CD4-positive, alpha-beta T cell (primary cell): Measurements from ENCODE around the gene NRSN2. TPM values are rescaled to one million over a fixed set of nuclear protein-coding genes. Genes with fewer than 3 reads are reported as not detected.
"Not testable (repeated sequence)": the region's sequence is repeated elsewhere in the genome, so short reads cannot be mapped to it uniquely, and the experiment has no call there.

Experiments used
- ATAC-seq: fragments of 200-7000 bp; cut with Tn5 transposase; one replicate; pipeline ENCODE4 v1.10.0; 2022; ENCODE audit warnings: mild to moderate bottlenecking; ENCODE audit not compliant: poor library complexity
- CTCF ChIA-PET: fragments of 350-600 bp; sonication (Branson Sonifier 250); formaldehyde crosslinking; loops from one replicate; lab custom pipeline; 2021; ENCODE audit warnings: antibody characterized with exemption, inconsistent platforms; lab: Charles Lee
- POLR2A ChIA-PET: fragments of 350-600 bp; sonication (Branson Sonifier 250); formaldehyde crosslinking; loops from one replicate; lab custom pipeline; 2021; ENCODE audit warnings: antibody characterized with exemption, inconsistent platforms; lab: Charles Lee
- DNase-seq, 14 experiments: peaks; one replicate each; pipeline ENCODE4 v3.0.0-alpha.2; 2013 to 2020; ENCODE audit warnings: mixed read lengths in 2 of 14
- H3K27ac ChIP-seq, 2 donors: one replicate each; pipeline versions ENCODE4 v1.5.1 to v1.7.0; 2013; ENCODE audit warnings: low read length in 2 of 2, low read depth in 1 of 2, mild to moderate bottlenecking in 1 of 2
- H3K27me3 ChIP-seq, 2 experiments: 1 replicate in 1 of 2; 2 replicates in 1 of 2; pipeline versions ENCODE4 v1.6.1 to v1.7.0; 2013; ENCODE audit warnings: low read length in 2 of 2, control low read depth in 1 of 2, mild to moderate bottlenecking in 1 of 2, moderate library complexity in 1 of 2; ENCODE audit not compliant: insufficient read depth in 2 of 2, control insufficient read depth in 1 of 2
- H3K36me3 ChIP-seq: one replicate; pipeline ENCODE4 v1.6.1; 2013; ENCODE audit warnings: low read length, control low read depth; ENCODE audit not compliant: insufficient read depth
- H3K4me1 ChIP-seq: one replicate; pipeline ENCODE4 v1.6.1; 2013; ENCODE audit warnings: low read length, control low read depth; ENCODE audit not compliant: insufficient read depth
- H3K4me3 ChIP-seq: one replicate; pipeline ENCODE4 v1.5.1; 2013; ENCODE audit warnings: mild to moderate bottlenecking, low read length, moderate library complexity
- H3K9me3 ChIP-seq, 2 experiments: 1 replicate in 1 of 2; 2 replicates in 1 of 2; pipeline versions ENCODE4 v1.6.1 to v1.7.0; 2013; ENCODE audit warnings: low read length in 2 of 2, mild to moderate bottlenecking in 2 of 2, control low read depth in 1 of 2, moderate library complexity in 1 of 2; ENCODE audit not compliant: control insufficient read depth in 1 of 2, insufficient read depth in 1 of 2
- H3K27ac Mint-ChIP-seq: one replicate; pipeline ENCODE4 v1.8.0; 2020; ENCODE audit warnings: mixed read lengths
- H3K27me3 Mint-ChIP-seq: one replicate; pipeline ENCODE4 v1.8.0; 2021; ENCODE audit warnings: mixed read lengths
- H3K36me3 Mint-ChIP-seq: one replicate; pipeline ENCODE4 v1.8.0; 2021; ENCODE audit warnings: low read depth, mixed read lengths
- H3K4me1 Mint-ChIP-seq: one replicate; pipeline ENCODE4 v1.8.0; 2021; ENCODE audit warnings: low read depth, mixed read lengths
- H3K4me3 Mint-ChIP-seq: one replicate; pipeline ENCODE4 v1.8.0; 2020; ENCODE audit warnings: mild to moderate bottlenecking, mixed read lengths
- H3K9me3 Mint-ChIP-seq: one replicate; pipeline ENCODE4 v1.8.0; 2020; ENCODE audit warnings: mixed read lengths
- intact Hi-C, 2 experiments: fragments of 100-400 bp; cut with DNase I in 1 of 2; cut with micrococcal nuclease in 1 of 2; formaldehyde crosslinking; loops; one replicate each; pipeline versions ENCODE4 v1.15.1 to v1.9.0; 2023 to 2025; cut with DNase I, micrococcal nuclease
- total RNA-seq, 174 experiments: library from RNA in 2 of 174; stranded (reverse) in 2 of 174; gene quantifications; one replicate each; pipeline ENCODE4 v1.2.3 and lab custom pipeline; 2021 to 2026
- TF ChIP-seq, protein P1 (sequence below): fragments of 200-600 bp; IDR thresholded peaks from one replicate; pipeline ENCODE4 v1.8.0; 2022; ENCODE audit warnings: antibody characterized with exemption, mild to moderate bottlenecking

The NRSN2 gene
- total RNA-seq, 2 experiments from 2014 or later = 0.69 to 1.3 TPM

DNA sequence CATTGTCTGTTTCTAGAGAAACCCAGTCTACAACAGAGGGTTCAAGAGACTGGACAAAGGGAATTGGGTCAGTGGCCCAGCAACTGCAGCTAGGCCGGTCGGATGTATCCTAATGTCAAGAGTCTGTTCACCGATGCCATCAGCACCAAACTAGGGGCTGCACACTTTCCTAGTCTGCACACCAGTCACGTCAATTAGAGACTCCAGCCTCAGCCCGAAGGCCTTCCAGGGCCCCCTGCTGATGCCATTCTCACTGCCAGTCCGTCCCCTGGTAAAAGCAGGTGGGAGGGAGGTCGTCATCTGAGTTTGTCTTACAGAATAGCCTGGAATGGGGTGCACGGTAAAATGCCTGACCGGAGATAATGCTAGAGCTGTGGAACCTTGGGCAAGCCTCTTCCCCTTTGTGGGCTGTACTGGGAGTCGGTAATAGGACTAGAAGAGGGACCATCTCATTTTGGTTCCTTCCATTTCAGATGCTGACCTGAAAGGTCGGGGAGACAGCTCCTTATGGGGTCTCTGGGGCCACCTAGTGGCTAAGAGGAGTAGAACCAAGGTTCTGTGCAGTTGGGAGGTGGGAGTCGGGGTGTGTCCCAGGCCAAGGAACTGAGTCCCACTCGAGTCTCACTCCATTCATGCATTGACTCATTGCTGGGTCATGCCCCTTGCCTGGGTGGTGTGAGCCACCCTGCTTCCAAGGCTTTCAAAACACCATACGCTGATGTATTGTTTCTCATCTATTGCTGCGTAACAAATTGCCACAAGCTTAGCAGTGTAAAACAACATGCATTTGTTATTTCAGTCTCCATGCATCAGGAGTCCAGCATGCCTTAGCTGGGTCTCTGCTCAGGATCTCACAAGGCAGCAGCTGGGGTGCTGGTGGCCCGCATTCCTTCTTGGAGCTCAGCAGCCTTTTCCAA lies 16.4 kb upstream of the NRSN2 start:
- H3K4me1 Mint-ChIP-seq = peaks cover 32% of the 10 kb centered on the region
- ChIA-PET POLR2A (interaction anchor here (1.0 to 3.2 kb wide), 4 partner anchors 31 to 93 kb away, joined by 3 to 20 read pairs (median 4); partner anchors contain the start of gene ZCCHC3), CTCF (interaction anchor here (0.6 to 3.7 kb wide), 15 partner anchors 15 to 233 kb away, joined by 3 to 38 read pairs (median 4); partner anchors contain the start of genes CSNK2A1, DEFB132 and ZCCHC3)
- H3K36me3 ChIP-seq = no peaks in the 10 kb centered on the region
- H3K27me3 Mint-ChIP-seq = no peaks in the 10 kb centered on the region
- H3K9me3 ChIP-seq = no peaks in the 10 kb centered on the region
- peak in 13 of 14 experiments; percentile 39 to 85 (median 53) for DNase-seq
- H3K27me3 ChIP-seq = no peaks in the 10 kb centered on the region
- no peaks in the 10 kb centered on the region for H3K36me3 Mint-ChIP-seq
- peaks cover 20% of the 10 kb centered on the region for H3K4me1 ChIP-seq
- peak overlapping the region; percentile 74 for H3K27ac Mint-ChIP-seq
- peak; percentile 44 for ATAC-seq
- TF ChIP-seq, protein P1, sequence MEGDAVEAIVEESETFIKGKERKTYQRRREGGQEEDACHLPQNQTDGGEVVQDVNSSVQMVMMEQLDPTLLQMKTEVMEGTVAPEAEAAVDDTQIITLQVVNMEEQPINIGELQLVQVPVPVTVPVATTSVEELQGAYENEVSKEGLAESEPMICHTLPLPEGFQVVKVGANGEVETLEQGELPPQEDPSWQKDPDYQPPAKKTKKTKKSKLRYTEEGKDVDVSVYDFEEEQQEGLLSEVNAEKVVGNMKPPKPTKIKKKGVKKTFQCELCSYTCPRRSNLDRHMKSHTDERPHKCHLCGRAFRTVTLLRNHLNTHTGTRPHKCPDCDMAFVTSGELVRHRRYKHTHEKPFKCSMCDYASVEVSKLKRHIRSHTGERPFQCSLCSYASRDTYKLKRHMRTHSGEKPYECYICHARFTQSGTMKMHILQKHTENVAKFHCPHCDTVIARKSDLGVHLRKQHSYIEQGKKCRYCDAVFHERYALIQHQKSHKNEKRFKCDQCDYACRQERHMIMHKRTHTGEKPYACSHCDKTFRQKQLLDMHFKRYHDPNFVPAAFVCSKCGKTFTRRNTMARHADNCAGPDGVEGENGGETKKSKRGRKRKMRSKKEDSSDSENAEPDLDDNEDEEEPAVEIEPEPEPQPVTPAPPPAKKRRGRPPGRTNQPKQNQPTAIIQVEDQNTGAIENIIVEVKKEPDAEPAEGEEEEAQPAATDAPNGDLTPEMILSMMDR = peak; percentile 93
- H3K4me3 Mint-ChIP-seq = peak overlapping the region; percentile 76
- no peaks in the 10 kb centered on the region for H3K9me3 Mint-ChIP-seq
- no peak overlapping the region for H3K4me3 ChIP-seq
- no peak overlapping the region for H3K27ac ChIP-seq
- intact Hi-C loops = loop anchor here (1.0 to 2.0 kb wide), 4 partner anchors 40 to 121 kb away; partner anchors contain the start of gene C20orf96 (in 1 of the 2)

DNA sequence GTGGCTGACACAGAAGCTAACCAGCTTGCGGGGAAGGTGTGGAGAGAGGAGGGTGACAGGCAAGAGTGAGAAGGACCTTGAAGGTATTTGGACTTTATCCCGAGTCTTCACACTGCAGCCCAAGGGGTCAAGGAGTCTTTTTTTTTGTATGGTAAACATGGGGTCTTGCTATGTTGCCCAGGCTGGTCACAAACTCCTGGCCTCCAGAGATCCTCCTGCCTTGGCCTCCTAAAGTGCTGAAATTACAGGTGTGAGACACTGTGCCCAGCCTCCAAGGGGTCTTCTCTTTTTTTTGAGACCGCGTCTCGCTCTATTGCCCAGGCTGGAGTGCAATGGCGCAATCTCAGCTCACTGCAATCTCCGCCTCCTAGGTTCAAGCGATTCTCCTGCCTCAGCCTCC lies 12.3 kb upstream of the NRSN2 start:
- no peak overlapping the region for H3K27ac Mint-ChIP-seq
- no peak overlapping the region for H3K27ac ChIP-seq
- ChIA-PET CTCF (no interaction called here), POLR2A (no interaction called here)
- no peaks in the 10 kb centered on the region for H3K27me3 ChIP-seq
- intact Hi-C loops = no loop called here
- TF ChIP-seq, protein P1 = no peak
- H3K4me1 ChIP-seq = peaks cover 3% of the 10 kb centered on the region
- H3K36me3 ChIP-seq = no peaks in the 10 kb centered on the region
- H3K4me1 Mint-ChIP-seq = peaks cover 11% of the 10 kb centered on the region
- ATAC-seq = no peak
- H3K9me3 Mint-ChIP-seq = no peaks in the 10 kb centered on the region
- no peaks in the 10 kb centered on the region for H3K27me3 Mint-ChIP-seq
- H3K9me3 ChIP-seq = no peaks in the 10 kb centered on the region
- H3K4me3 Mint-ChIP-seq = no peak overlapping the region
- no peaks in the 10 kb centered on the region for H3K36me3 Mint-ChIP-seq
- H3K4me3 ChIP-seq = no peak overlapping the region
- DNase-seq = no peak

DNA sequence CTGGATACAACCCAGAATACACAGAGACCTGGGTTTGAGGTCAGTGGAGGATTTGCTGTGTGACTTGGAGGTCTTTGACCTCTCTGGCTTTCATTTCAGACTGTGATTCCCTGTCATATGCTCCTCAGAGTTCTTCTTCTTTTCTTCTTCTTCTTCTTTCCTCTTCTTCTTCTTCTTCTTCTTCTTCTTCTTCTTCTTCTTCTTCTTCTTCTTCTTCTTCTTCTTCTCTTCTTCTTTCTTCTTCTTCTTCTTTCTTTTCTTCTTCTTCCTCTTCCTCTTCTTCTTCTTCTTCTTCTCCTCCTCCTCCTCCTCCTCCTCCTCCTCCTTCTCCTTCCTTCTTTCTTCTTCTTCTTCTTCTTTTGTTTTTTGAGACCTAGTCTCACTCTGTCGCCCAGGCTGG lies 10.9 kb upstream of the NRSN2 start:
- H3K4me3 ChIP-seq, H3K27ac ChIP-seq, H3K4me1 Mint-ChIP-seq, H3K36me3 ChIP-seq, H3K27ac Mint-ChIP-seq, H3K4me1 ChIP-seq, H3K27me3 Mint-ChIP-seq, H3K9me3 ChIP-seq, H3K9me3 Mint-ChIP-seq, CTCF ChIA-PET, DNase-seq, intact Hi-C loops, POLR2A ChIA-PET, H3K27me3 ChIP-seq, ATAC-seq, H3K36me3 Mint-ChIP-seq, H3K4me3 Mint-ChIP-seq: not testable (repeated sequence)
